IMR-90 (cell line): Measurements from ENCODE around the gene HTT. TPM values are rescaled to one million over a fixed set of nuclear protein-coding genes. Genes with fewer than 3 reads are reported as not detected.

Source experiments
- ATAC-seq: fragments of 200-7000 bp; cut with Tn5 transposase; 2 replicates; pipeline ENCODE4 v1.9.1; 2020; ENCODE audit warnings: low read depth, mild to moderate bottlenecking, moderate library complexity
- BruUV-seq: library from RNA; stranded (reverse); fragments of 400-500 nt; replicated peaks from 2 replicates; lab custom pipeline; 2021; lab: Mats Ljungman, UMichigan
- CTCF ChIA-PET: fragments of 300-600 bp; formaldehyde crosslinking; extraction: SDS; loops from one replicate; lab custom pipeline; 2021; ENCODE audit warnings: antibody characterized with exemption; lab: Yijun Ruan, JAX
- POLR2A ChIA-PET: fragments of 300-600 bp; sonication (Branson Sonifier 250); formaldehyde crosslinking; loops from one replicate; lab custom pipeline; 2022; ENCODE audit warnings: antibody characterized with exemption; ENCODE audit not compliant: unreplicated experiment; lab: Charles Lee
- DNase-seq: peaks from one replicate; pipeline ENCODE4 v3.0.0; 2013
- H2AFZ ChIP-seq: replicated peaks from 2 replicates; pipeline ENCODE3; 2013; ENCODE audit warnings: low read length, mild to moderate bottlenecking; ENCODE audit not compliant: poor library complexity
- H2AK5ac ChIP-seq: 2 replicates; pipeline ENCODE4 v1.6.1; 2013; ENCODE audit warnings: low read depth, low read length, inconsistent platforms
- H2AK9ac ChIP-seq: replicated peaks from 2 replicates; pipeline ENCODE3; 2013; ENCODE audit warnings: mild to moderate bottlenecking, low read depth, low read length, moderate library complexity; ENCODE audit not compliant: poor library complexity
- H2BK120ac ChIP-seq: 2 replicates; pipeline ENCODE4 v1.6.1; 2013; ENCODE audit warnings: low read depth, low read length, inconsistent platforms
- H2BK15ac ChIP-seq: 3 replicates; pipeline ENCODE4 v1.6.1; 2013; ENCODE audit warnings: low read depth, low read length, inconsistent platforms
- H2BK20ac ChIP-seq: 2 replicates; pipeline ENCODE4 v1.6.1; 2013; ENCODE audit warnings: low read depth, mild to moderate bottlenecking, inconsistent platforms, low read length, moderate library complexity
- H2BK5ac ChIP-seq: 2 replicates; pipeline ENCODE4 v1.6.1; 2013; ENCODE audit warnings: mild to moderate bottlenecking, low read depth, low read length, inconsistent platforms; ENCODE audit not compliant: poor library complexity, severe bottlenecking
- H3K14ac ChIP-seq: replicated peaks from 2 replicates; pipeline ENCODE4 v1.6.1; 2013; ENCODE audit warnings: low read depth, low read length, inconsistent platforms
- H3K18ac ChIP-seq: 2 replicates; pipeline ENCODE4 v1.6.1; 2013; ENCODE audit warnings: low read depth, low read length, control low read depth
- H3K23ac ChIP-seq: 2 replicates; pipeline ENCODE4 v1.6.1; 2013; ENCODE audit warnings: low read depth, low read length, inconsistent platforms
- H3K27ac ChIP-seq: 2 replicates; pipeline ENCODE4 v1.5.1; 2013; ENCODE audit warnings: mild to moderate bottlenecking, control low read depth, low read length; ENCODE audit not compliant: insufficient read depth
- H3K27me3 ChIP-seq: 2 replicates; pipeline ENCODE4 v1.6.1; 2013; ENCODE audit warnings: low read length; ENCODE audit not compliant: control insufficient read depth, insufficient read depth
- H3K36me3 ChIP-seq: 2 replicates; pipeline ENCODE4 v1.6.1; 2013; ENCODE audit warnings: low read length, mixed read lengths; ENCODE audit not compliant: control insufficient read depth, insufficient read depth
- H3K4ac ChIP-seq: 2 replicates; pipeline ENCODE4 v1.6.1; 2013; ENCODE audit warnings: low read depth, low read length, inconsistent platforms
- H3K4me1 ChIP-seq: 2 replicates; pipeline ENCODE4 v1.6.1; 2013; ENCODE audit warnings: low read length, mixed read lengths; ENCODE audit not compliant: control insufficient read depth, insufficient read depth
- H3K4me2 ChIP-seq: 2 replicates; pipeline ENCODE4 v1.6.1; 2013; ENCODE audit warnings: low read depth, mild to moderate bottlenecking, control low read depth, low read length, moderate library complexity
- H3K4me3 ChIP-seq: 2 replicates; pipeline ENCODE4 v1.5.1; 2013; ENCODE audit warnings: low read depth, mild to moderate bottlenecking, control low read depth, low read length, moderate library complexity; ENCODE audit not compliant: insufficient read depth
- H3K56ac ChIP-seq: 2 replicates; pipeline ENCODE4 v1.6.1; 2013; ENCODE audit warnings: low read length, inconsistent platforms; ENCODE audit not compliant: insufficient read depth; ENCODE audit errors: extremely low read depth
- H3K79me1 ChIP-seq, 2 experiments: 2 replicates each; pipeline ENCODE4 v1.6.1; 2013; ENCODE audit warnings: low read length in 2 of 2, inconsistent platforms in 1 of 2, low read depth in 1 of 2
- H3K9ac ChIP-seq: 2 replicates; pipeline ENCODE4 v1.6.1; 2013; ENCODE audit warnings: low read depth, low read length, control low read depth
- H3K9me1 ChIP-seq: 2 replicates; pipeline ENCODE4 v1.6.1; 2013; ENCODE audit warnings: low read length, inconsistent platforms; ENCODE audit not compliant: insufficient read depth
- H3K9me3 ChIP-seq: 2 replicates; pipeline ENCODE4 v1.6.1; 2013; ENCODE audit warnings: low read length; ENCODE audit not compliant: control insufficient read depth, insufficient read depth
- H4K20me1 ChIP-seq: 2 replicates; pipeline ENCODE4 v1.6.1; 2013; ENCODE audit warnings: low read length, inconsistent platforms; ENCODE audit not compliant: insufficient read depth
- H4K5ac ChIP-seq: 2 replicates; pipeline ENCODE4 v1.6.1; 2013; ENCODE audit warnings: mild to moderate bottlenecking, low read depth, low read length, control low read depth
- H4K8ac ChIP-seq, 2 experiments: 2 replicates each; pipeline ENCODE4 v1.6.1; 2013; ENCODE audit warnings: low read depth in 2 of 2, low read length in 2 of 2, control low read depth in 1 of 2, inconsistent platforms in 1 of 2
- H4K91ac ChIP-seq: 2 replicates; pipeline ENCODE4 v1.6.1; 2013; ENCODE audit warnings: low read depth, low read length, inconsistent platforms; ENCODE audit not compliant: insufficient read depth
- BHLHE40 ChIP-seq: fragments of 150-350 bp; IDR thresholded peaks from 2 replicates; pipeline ENCODE4 v1.6.1; 2016; ENCODE audit warnings: mild to moderate bottlenecking, low read depth, low read length
- MAFK ChIP-seq: IDR thresholded peaks from 2 replicates; pipeline ENCODE4 v1.6.1; 2012; ENCODE audit warnings: low read depth, low read length, improper control_type of control experiment
- NFE2L2 ChIP-seq: fragments of 150-350 bp; IDR thresholded peaks from 2 replicates; pipeline ENCODE4 v1.6.1; 2016; ENCODE audit warnings: low read depth, mild to moderate bottlenecking, low read length
- RAD21 ChIP-seq: IDR thresholded peaks from 2 replicates; pipeline ENCODE4 v1.6.1; 2012; ENCODE audit warnings: low read length, improper control_type of control experiment
- WGBS, 2 experiments: methylation state at CpG; one replicate each; pipeline versions ENCODE4 v1.1.5 to v1.1.7; 2013; ENCODE audit warnings: missing lambda C conversion rate in 2 of 2; ENCODE audit not compliant: insufficient read length in 1 of 2; ENCODE audit errors: extremely low coverage in 2 of 2; 5-methylcytosine and 5-hydroxymethylcytosine counted together
- dilution Hi-C: fragments of 300-500 bp; cut with HindIII; formaldehyde crosslinking; loops from one replicate; pipeline ENCODE4 v1.14.3; 2018; ENCODE audit warnings: low sequenced_read_pairs; ENCODE audit not compliant: unreplicated experiment
- in situ Hi-C: fragments of 300-500 bp; cut with MboI; formaldehyde crosslinking; loops from 3 replicates; pipeline ENCODE4 v1.14.3; 2019; ENCODE audit warnings: low sequenced_read_pairs, inconsistent platforms, mixed read lengths
- intact Hi-C: fragments of 100-400 bp; cut with micrococcal nuclease; formaldehyde crosslinking; loops from 2 replicates; pipeline ENCODE4 v1.10.0; 2022
- polyA plus RNA-seq, 3 experiments: library from polyadenylated mRNA; depleted of rRNA; stranded (reverse); fragments of >200 nt; gene quantifications; 2 replicates each; pipeline ENCODE4 v1.2.3, GENCODE V29; 2012; ENCODE audit warnings: low replicate concordance in 1 of 3
- total RNA-seq: library from RNA; depleted of rRNA; stranded (reverse); fragments of >200 nt; gene quantifications from 2 replicates; pipeline ENCODE4 v1.2.3, GENCODE V29; 2012

HTT gene
- total and polyA plus RNA-seq, 2 of the 4 experiments (the other 2 are of a cell fraction) = 11.6 to 14.3 TPM

DNA sequence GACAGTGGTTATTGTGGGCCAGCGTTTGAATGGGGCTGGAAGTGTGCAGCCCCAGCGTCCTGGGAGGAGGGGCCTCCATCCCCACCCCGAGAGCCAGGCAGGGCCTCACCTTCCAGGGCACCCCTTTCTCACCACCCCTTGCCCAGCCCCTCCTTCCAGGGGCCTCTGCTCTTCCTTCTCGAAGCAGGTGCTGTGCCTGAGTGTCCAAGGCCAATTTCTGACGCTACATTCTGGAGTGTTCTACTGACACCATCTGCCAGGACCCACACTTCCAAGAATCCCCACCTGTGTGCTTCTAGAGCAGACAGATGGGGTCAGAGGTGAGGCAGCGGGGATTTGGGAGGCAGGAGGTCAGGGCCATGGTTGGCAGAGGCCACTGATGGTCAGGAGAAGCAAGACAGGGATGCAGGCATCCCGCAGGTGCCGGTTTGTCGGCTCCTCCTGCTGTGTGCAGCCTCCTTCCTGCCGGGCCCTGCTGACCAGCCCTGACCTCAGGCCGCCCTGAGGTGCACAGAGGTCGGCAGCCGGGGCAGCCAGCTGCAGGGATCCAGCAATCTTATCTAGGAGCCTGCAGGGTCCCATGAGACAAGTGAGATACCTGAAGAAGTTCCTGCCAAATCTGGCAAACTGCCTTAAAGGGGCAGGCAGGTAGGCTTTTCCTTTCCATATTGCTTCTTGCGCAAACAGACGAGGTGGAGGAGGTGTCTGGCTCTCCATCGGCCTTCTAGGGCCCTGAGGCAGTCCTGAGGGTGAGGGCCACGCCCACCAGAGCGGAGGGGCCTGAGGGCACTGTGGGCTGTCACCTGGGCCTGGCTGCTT lies 193.3 kb downstream of the HTT start:
- H3K4me1 ChIP-seq = no peaks in the 10 kb centered on the region
- H2AK5ac ChIP-seq = no peak overlapping the region
- no peak overlapping the region for H2AFZ ChIP-seq
- no peak overlapping the region for H2AK9ac ChIP-seq
- no TSS peak for BruUV-seq
- no peaks in the 10 kb centered on the region for H3K9me1 ChIP-seq
- no peak overlapping the region for H3K14ac ChIP-seq
- H2BK5ac ChIP-seq = no peak overlapping the region
- no peak overlapping the region for H3K56ac ChIP-seq
- dilution Hi-C loops = no loop called here
- peaks cover 24% of the 10 kb centered on the region for H3K27me3 ChIP-seq
- TF ChIP-seq BHLHE40 (no peak), MAFK (no peak), RAD21 (no peak), NFE2L2 (no peak)
- no peak overlapping the region for H3K27ac ChIP-seq
- no peak overlapping the region for H4K5ac ChIP-seq
- H3K36me3 ChIP-seq = no peaks in the 10 kb centered on the region
- H3K4ac ChIP-seq = no peak overlapping the region
- no peaks in the 10 kb centered on the region for H4K20me1 ChIP-seq
- no peak overlapping the region for H3K18ac ChIP-seq
- ATAC-seq (no peak), DNase-seq (no peak)
- H4K8ac ChIP-seq = no peak overlapping the region
- H2BK15ac ChIP-seq = no peak overlapping the region
- no peak overlapping the region for H3K4me3 ChIP-seq
- H3K79me1 ChIP-seq = no peaks in the 10 kb centered on the region
- in situ Hi-C loops = no loop called here
- H3K23ac ChIP-seq = no peak overlapping the region
- H2BK20ac ChIP-seq = no peak overlapping the region
- H2BK120ac ChIP-seq = no peak overlapping the region
- intact Hi-C loops = no loop called here
- H3K4me2 ChIP-seq = no peak overlapping the region
- no peak overlapping the region for H3K9ac ChIP-seq
- 43% methylated on average over 3 of the region's 18 CpGs; no CpG with 5 or more reads in 1 of the 2 experiments for WGBS, 2 experiments
- CTCF ChIA-PET = no interaction called here
- POLR2A ChIA-PET = no interaction called here
- no peak overlapping the region for H4K91ac ChIP-seq
- H3K9me3 ChIP-seq = no peaks in the 10 kb centered on the region
